Measurements from ENCODE around the gene TMEM11.

TMEM11 gene

GRCh38 chr17:21217346-21217745, 3.4 kb upstream of the TMEM11 start:
- Histone ChIP-seq H3K27ac (ENCODE audit: low read length) (no peak overlapping the region), H3K4me3 (ENCODE audit: low read length) (no peak overlapping the region), H3K9ac (ENCODE audit: low read length) (no peak overlapping the region), H3K4me1 (ENCODE audit: control insufficient read depth, low read depth, low read length) (peaks cover 21% of the 10 kb centered on the region), H3K36me3 (ENCODE audit: control insufficient read depth, low read depth, low read length) (no peaks in the 10 kb centered on the region), H3K9me3 (ENCODE audit: control insufficient read depth, low read depth, low read length) (no peaks in the 10 kb centered on the region), H3K27me3 (ENCODE audit: control insufficient read depth, insufficient read depth, low read length) (no peaks in the 10 kb centered on the region)

GRCh38 chr17:21215935-21216334, 2.0 kb upstream of the TMEM11 start:
- no peaks in the 10 kb centered on the region for H3K27me3 ChIP-seq (ENCODE audit: control insufficient read depth, insufficient read depth, low read length)
- no peak overlapping the region for H3K9ac ChIP-seq (ENCODE audit: low read length)
- peaks cover 3% of the 10 kb centered on the region for H3K36me3 ChIP-seq (ENCODE audit: control insufficient read depth, low read depth, low read length)
- H3K27ac ChIP-seq (ENCODE audit: low read length): no peak overlapping the region
- H3K4me3 ChIP-seq (ENCODE audit: low read length): no peak overlapping the region
- H3K4me1 ChIP-seq (ENCODE audit: control insufficient read depth, low read depth, low read length): peaks cover 26% of the 10 kb centered on the region
- no peaks in the 10 kb centered on the region for H3K9me3 ChIP-seq (ENCODE audit: control insufficient read depth, low read depth, low read length)

GRCh38 chr17:21214777-21215541, 998 bp upstream of the TMEM11 start:
- Histone ChIP-seq H3K4me3 (ENCODE audit: low read length) (peak overlapping the region; percentile 94), H3K27ac (ENCODE audit: low read length) (peak overlapping the region; percentile 41), H3K27me3 (ENCODE audit: control insufficient read depth, insufficient read depth, low read length) (no peaks in the 10 kb centered on the region), H3K9ac (ENCODE audit: low read length) (peak overlapping the region; percentile 96), H3K9me3 (ENCODE audit: control insufficient read depth, low read depth, low read length) (no peaks in the 10 kb centered on the region), H3K4me1 (ENCODE audit: control insufficient read depth, low read depth, low read length) (peaks cover 26% of the 10 kb centered on the region), H3K36me3 (ENCODE audit: control insufficient read depth, low read depth, low read length) (peaks cover 9% of the 10 kb centered on the region)

GRCh38 chr17:21213638-21214014, 335 bp downstream of the TMEM11 start:
- Histone ChIP-seq H3K4me1 (ENCODE audit: control insufficient read depth, low read depth, low read length) (peaks cover 26% of the 10 kb centered on the region), H3K9me3 (ENCODE audit: control insufficient read depth, low read depth, low read length) (no peaks in the 10 kb centered on the region), H3K4me3 (ENCODE audit: low read length) (peak overlapping the region; percentile 94), H3K27me3 (ENCODE audit: control insufficient read depth, insufficient read depth, low read length) (no peaks in the 10 kb centered on the region), H3K36me3 (ENCODE audit: control insufficient read depth, low read depth, low read length) (peaks cover 15% of the 10 kb centered on the region), H3K9ac (ENCODE audit: low read length) (peak overlapping the region; percentile 96), H3K27ac (ENCODE audit: low read length) (peak overlapping the region; percentile 78)

- Histone ChIP-seq H3K9me3 (ENCODE audit: control insufficient read depth, low read depth, low read length) (no peaks in the 10 kb centered on the region), H3K36me3 (ENCODE audit: control insufficient read depth, low read depth, low read length) (peaks cover 19% of the 10 kb centered on the region), H3K9ac (ENCODE audit: low read length) (peak overlapping the region; percentile 96), H3K4me1 (ENCODE audit: control insufficient read depth, low read depth, low read length) (peaks cover 26% of the 10 kb centered on the region), H3K27ac (ENCODE audit: low read length) (peak overlapping the region; percentile 78), H3K4me3 (ENCODE audit: low read length) (peak overlapping the region; percentile 94), H3K27me3 (ENCODE audit: control insufficient read depth, insufficient read depth, low read length) (no peaks in the 10 kb centered on the region)
Measured at GRCh38 chr17:21212826-21213637, 929 bp downstream of the TMEM11 start.

GRCh38 chr17:21211825-21212479, 2.0 kb downstream of the TMEM11 start:
- H3K27me3 ChIP-seq (ENCODE audit: control insufficient read depth, insufficient read depth, low read length): no peaks in the 10 kb centered on the region
- peaks cover 19% of the 10 kb centered on the region for H3K36me3 ChIP-seq (ENCODE audit: control insufficient read depth, low read depth, low read length)
- no peak overlapping the region for H3K27ac ChIP-seq (ENCODE audit: low read length)
- no peak overlapping the region for H3K9ac ChIP-seq (ENCODE audit: low read length)
- peaks cover 26% of the 10 kb centered on the region for H3K4me1 ChIP-seq (ENCODE audit: control insufficient read depth, low read depth, low read length)
- H3K4me3 ChIP-seq (ENCODE audit: low read length): no peak overlapping the region
- H3K9me3 ChIP-seq (ENCODE audit: control insufficient read depth, low read depth, low read length): no peaks in the 10 kb centered on the region

GRCh38 chr17:21210411-21211076, 3.4 kb downstream of the TMEM11 start:
- H3K9ac ChIP-seq (ENCODE audit: low read length): no peak overlapping the region
- no peak overlapping the region for H3K4me3 ChIP-seq (ENCODE audit: low read length)
- no peak overlapping the region for H3K27ac ChIP-seq (ENCODE audit: low read length)
- no peaks in the 10 kb centered on the region for H3K9me3 ChIP-seq (ENCODE audit: control insufficient read depth, low read depth, low read length)
- H3K4me1 ChIP-seq (ENCODE audit: control insufficient read depth, low read depth, low read length): peaks cover 20% of the 10 kb centered on the region
- no peaks in the 10 kb centered on the region for H3K27me3 ChIP-seq (ENCODE audit: control insufficient read depth, insufficient read depth, low read length)
- H3K36me3 ChIP-seq (ENCODE audit: control insufficient read depth, low read depth, low read length): peaks cover 19% of the 10 kb centered on the region

GRCh38 chr17:21209511-21210175, 4.3 kb downstream of the TMEM11 start:
- no peaks in the 10 kb centered on the region for H3K9me3 ChIP-seq (ENCODE audit: control insufficient read depth, low read depth, low read length)
- no peak overlapping the region for H3K4me3 ChIP-seq (ENCODE audit: low read length)
- H3K27me3 ChIP-seq (ENCODE audit: control insufficient read depth, insufficient read depth, low read length): no peaks in the 10 kb centered on the region
- H3K9ac ChIP-seq (ENCODE audit: low read length): no peak overlapping the region
- peaks cover 13% of the 10 kb centered on the region for H3K4me1 ChIP-seq (ENCODE audit: control insufficient read depth, low read depth, low read length)
- H3K36me3 ChIP-seq (ENCODE audit: control insufficient read depth, low read depth, low read length): peaks cover 19% of the 10 kb centered on the region
- H3K27ac ChIP-seq (ENCODE audit: low read length): no peak overlapping the region

- Histone ChIP-seq H3K27me3 (ENCODE audit: control insufficient read depth, insufficient read depth, low read length) (no peaks in the 10 kb centered on the region), H3K4me1 (ENCODE audit: control insufficient read depth, low read depth, low read length) (peaks cover 13% of the 10 kb centered on the region), H3K27ac (ENCODE audit: low read length) (no peak overlapping the region), H3K9ac (ENCODE audit: low read length) (no peak overlapping the region), H3K4me3 (ENCODE audit: low read length) (no peak overlapping the region), H3K36me3 (ENCODE audit: control insufficient read depth, low read depth, low read length) (peaks cover 19% of the 10 kb centered on the region), H3K9me3 (ENCODE audit: control insufficient read depth, low read depth, low read length) (no peaks in the 10 kb centered on the region)
Measured at GRCh38 chr17:21208352-21208751, 5.6 kb downstream of the TMEM11 start.

- H3K36me3 ChIP-seq (ENCODE audit: control insufficient read depth, low read depth, low read length): peaks cover 10% of the 10 kb centered on the region
- no peaks in the 10 kb centered on the region for H3K27me3 ChIP-seq (ENCODE audit: control insufficient read depth, insufficient read depth, low read length)
- H3K27ac ChIP-seq (ENCODE audit: low read length): no peak overlapping the region
- H3K4me1 ChIP-seq (ENCODE audit: control insufficient read depth, low read depth, low read length): peaks cover 13% of the 10 kb centered on the region
- no peak overlapping the region for H3K9ac ChIP-seq (ENCODE audit: low read length)
- no peak overlapping the region for H3K4me3 ChIP-seq (ENCODE audit: low read length)
- H3K9me3 ChIP-seq (ENCODE audit: control insufficient read depth, low read depth, low read length): no peaks in the 10 kb centered on the region
Measured at GRCh38 chr17:21204935-21205334, 9.0 kb downstream of the TMEM11 start.

GRCh38 chr17:21202512-21202911, 11.4 kb downstream of the TMEM11 start:
- peaks cover 22% of the 10 kb centered on the region for H3K4me1 ChIP-seq (ENCODE audit: control insufficient read depth, low read depth, low read length)
- no peaks in the 10 kb centered on the region for H3K27me3 ChIP-seq (ENCODE audit: control insufficient read depth, insufficient read depth, low read length)
- H3K27ac ChIP-seq (ENCODE audit: low read length): no peak overlapping the region
- peaks cover 10% of the 10 kb centered on the region for H3K36me3 ChIP-seq (ENCODE audit: control insufficient read depth, low read depth, low read length)
- H3K4me3 ChIP-seq (ENCODE audit: low read length): no peak overlapping the region
- H3K9me3 ChIP-seq (ENCODE audit: control insufficient read depth, low read depth, low read length): no peaks in the 10 kb centered on the region
- H3K9ac ChIP-seq (ENCODE audit: low read length): no peak overlapping the region

Data from iPS-18a (cell line).